ENCODE measurements around the gene PDZRN3. TPM values are rescaled to one million over a fixed set of nuclear protein-coding genes. Genes with fewer than 3 reads are reported as not detected.

The PDZRN3 gene
- total RNA-seq, 1 experiment from 2014 or later: 12.5 TPM

DNA sequence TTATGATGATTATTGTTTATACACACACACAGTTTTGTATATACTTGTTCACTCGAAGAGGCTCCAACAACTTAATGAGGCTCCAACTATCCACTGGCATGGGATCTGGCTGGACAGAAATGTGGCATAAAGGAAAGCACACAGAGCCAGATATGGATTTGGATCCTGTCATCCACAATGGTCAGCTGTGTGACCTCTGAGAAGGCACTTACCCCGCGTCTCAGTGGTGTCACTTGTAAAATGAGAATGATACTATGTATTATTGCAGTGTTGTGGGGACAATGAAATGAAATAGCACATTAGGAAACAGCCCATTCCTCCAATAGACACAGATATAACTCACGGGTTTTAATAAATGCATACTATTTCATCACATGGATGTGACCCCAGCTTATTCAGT, 42.2 kb downstream of the PDZRN3 start:
- Mint-ChIP-seq H3K27ac (ENCODE audit: unreplicated experiment) (no peak overlapping the region), H3K4me3 (ENCODE audit: unreplicated experiment) (no peak overlapping the region)
- CTCF ChIA-PET: no interaction called here

GRCh38 chr3:73581134-73581846, 43.5 kb downstream of the PDZRN3 start:
- H3K27me3 ChIP-seq (replicated peaks; ENCODE audit: control insufficient read depth, insufficient read depth, low read length): no peaks in the 10 kb centered on the region
- no peak overlapping the region for H3K27ac Mint-ChIP-seq (ENCODE audit: unreplicated experiment)
- H3K9me3 Mint-ChIP-seq (ENCODE audit: unreplicated experiment): no peaks in the 10 kb centered on the region
- DNase-seq: no peak
- intact Hi-C loops (cut with micrococcal nuclease; ENCODE audit: unreplicated experiment): no loop called here
- no peak overlapping the region for H3K4me3 ChIP-seq (ENCODE audit: low read depth, low read length)
- no peaks in the 10 kb centered on the region for H3K36me3 ChIP-seq (ENCODE audit: control insufficient read depth, insufficient read depth, low read length)
- H3K4me3 Mint-ChIP-seq (ENCODE audit: unreplicated experiment): no peak overlapping the region
- TF ChIP-seq, protein P1, sequence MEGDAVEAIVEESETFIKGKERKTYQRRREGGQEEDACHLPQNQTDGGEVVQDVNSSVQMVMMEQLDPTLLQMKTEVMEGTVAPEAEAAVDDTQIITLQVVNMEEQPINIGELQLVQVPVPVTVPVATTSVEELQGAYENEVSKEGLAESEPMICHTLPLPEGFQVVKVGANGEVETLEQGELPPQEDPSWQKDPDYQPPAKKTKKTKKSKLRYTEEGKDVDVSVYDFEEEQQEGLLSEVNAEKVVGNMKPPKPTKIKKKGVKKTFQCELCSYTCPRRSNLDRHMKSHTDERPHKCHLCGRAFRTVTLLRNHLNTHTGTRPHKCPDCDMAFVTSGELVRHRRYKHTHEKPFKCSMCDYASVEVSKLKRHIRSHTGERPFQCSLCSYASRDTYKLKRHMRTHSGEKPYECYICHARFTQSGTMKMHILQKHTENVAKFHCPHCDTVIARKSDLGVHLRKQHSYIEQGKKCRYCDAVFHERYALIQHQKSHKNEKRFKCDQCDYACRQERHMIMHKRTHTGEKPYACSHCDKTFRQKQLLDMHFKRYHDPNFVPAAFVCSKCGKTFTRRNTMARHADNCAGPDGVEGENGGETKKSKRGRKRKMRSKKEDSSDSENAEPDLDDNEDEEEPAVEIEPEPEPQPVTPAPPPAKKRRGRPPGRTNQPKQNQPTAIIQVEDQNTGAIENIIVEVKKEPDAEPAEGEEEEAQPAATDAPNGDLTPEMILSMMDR (IDR thresholded peaks at IDR 0.05; ENCODE audit: insufficient read depth in 1 of 2, low read depth in 1 of 2, low read length in 1 of 2, severe bottlenecking in 1 of 2, unreplicated experiment in 1 of 2): no peak
- H3K36me3 Mint-ChIP-seq (ENCODE audit: insufficient read depth, unreplicated experiment): peaks cover 6% of the 10 kb centered on the region
- ChIA-PET POLR2A (no interaction called here), CTCF (no interaction called here)
- peaks cover 10% of the 10 kb centered on the region for H3K4me1 ChIP-seq
- H3K4me1 Mint-ChIP-seq (ENCODE audit: low read depth, unreplicated experiment): peaks cover 9% of the 10 kb centered on the region
- BruUV-seq (replicated peaks): no TSS peak
- no peaks in the 10 kb centered on the region for H3K27me3 Mint-ChIP-seq (ENCODE audit: insufficient read depth, unreplicated experiment)
- H3K9me3 ChIP-seq: no peaks in the 10 kb centered on the region

More for the DNA sequence above, 42.2 kb downstream of the PDZRN3 start:
- Histone ChIP-seq H3K4me3 (ENCODE audit: low read depth, low read length) (no peak overlapping the region), H3K27me3 (replicated peaks; ENCODE audit: control insufficient read depth, insufficient read depth, low read length) (no peaks in the 10 kb centered on the region), H3K36me3 (ENCODE audit: control insufficient read depth, insufficient read depth, low read length) (no peaks in the 10 kb centered on the region), H3K9me3 (no peaks in the 10 kb centered on the region), H3K4me1 (peaks cover 9% of the 10 kb centered on the region)
- no peaks in the 10 kb centered on the region for H3K27me3 Mint-ChIP-seq (ENCODE audit: insufficient read depth, unreplicated experiment)
- peaks cover 4% of the 10 kb centered on the region for H3K4me1 Mint-ChIP-seq (ENCODE audit: low read depth, unreplicated experiment)
- H3K36me3 Mint-ChIP-seq (ENCODE audit: insufficient read depth, unreplicated experiment): peaks cover 4% of the 10 kb centered on the region
- intact Hi-C loops (cut with micrococcal nuclease; ENCODE audit: unreplicated experiment): no loop called here
- no TSS peak for BruUV-seq (replicated peaks)
- no peak for DNase-seq
- TF ChIP-seq, protein P1 (IDR thresholded peaks at IDR 0.05; ENCODE audit: insufficient read depth in 1 of 2, low read depth in 1 of 2, low read length in 1 of 2, severe bottlenecking in 1 of 2, unreplicated experiment in 1 of 2): no peak
- no peaks in the 10 kb centered on the region for H3K9me3 Mint-ChIP-seq (ENCODE audit: unreplicated experiment)
- POLR2A ChIA-PET: no interaction called here

GRCh38 chr3:73580343-73580742, 44.4 kb downstream of the PDZRN3 start:
- Mint-ChIP-seq H3K27ac (ENCODE audit: unreplicated experiment) (no peak overlapping the region), H3K36me3 (ENCODE audit: insufficient read depth, unreplicated experiment) (peaks cover 6% of the 10 kb centered on the region), H3K4me1 (ENCODE audit: low read depth, unreplicated experiment) (peaks cover 9% of the 10 kb centered on the region), H3K4me3 (ENCODE audit: unreplicated experiment) (no peak overlapping the region), H3K9me3 (ENCODE audit: unreplicated experiment) (no peaks in the 10 kb centered on the region), H3K27me3 (ENCODE audit: insufficient read depth, unreplicated experiment) (no peaks in the 10 kb centered on the region)
- no TSS peak for BruUV-seq (replicated peaks)
- no peak for DNase-seq
- Histone ChIP-seq H3K9me3 (no peaks in the 10 kb centered on the region), H3K4me3 (ENCODE audit: low read depth, low read length) (no peak overlapping the region), H3K36me3 (ENCODE audit: control insufficient read depth, insufficient read depth, low read length) (no peaks in the 10 kb centered on the region), H3K27me3 (replicated peaks; ENCODE audit: control insufficient read depth, insufficient read depth, low read length) (no peaks in the 10 kb centered on the region), H3K4me1 (peaks cover 12% of the 10 kb centered on the region)
- intact Hi-C loops (cut with micrococcal nuclease; ENCODE audit: unreplicated experiment): no loop called here
- ChIA-PET POLR2A (no interaction called here), CTCF (no interaction called here)
- TF ChIP-seq, protein P1 (IDR thresholded peaks at IDR 0.05; ENCODE audit: insufficient read depth in 1 of 2, low read depth in 1 of 2, low read length in 1 of 2, severe bottlenecking in 1 of 2, unreplicated experiment in 1 of 2): no peak
